ENCODE measurements around the gene RPS25.

Gene RPS25

DNA sequence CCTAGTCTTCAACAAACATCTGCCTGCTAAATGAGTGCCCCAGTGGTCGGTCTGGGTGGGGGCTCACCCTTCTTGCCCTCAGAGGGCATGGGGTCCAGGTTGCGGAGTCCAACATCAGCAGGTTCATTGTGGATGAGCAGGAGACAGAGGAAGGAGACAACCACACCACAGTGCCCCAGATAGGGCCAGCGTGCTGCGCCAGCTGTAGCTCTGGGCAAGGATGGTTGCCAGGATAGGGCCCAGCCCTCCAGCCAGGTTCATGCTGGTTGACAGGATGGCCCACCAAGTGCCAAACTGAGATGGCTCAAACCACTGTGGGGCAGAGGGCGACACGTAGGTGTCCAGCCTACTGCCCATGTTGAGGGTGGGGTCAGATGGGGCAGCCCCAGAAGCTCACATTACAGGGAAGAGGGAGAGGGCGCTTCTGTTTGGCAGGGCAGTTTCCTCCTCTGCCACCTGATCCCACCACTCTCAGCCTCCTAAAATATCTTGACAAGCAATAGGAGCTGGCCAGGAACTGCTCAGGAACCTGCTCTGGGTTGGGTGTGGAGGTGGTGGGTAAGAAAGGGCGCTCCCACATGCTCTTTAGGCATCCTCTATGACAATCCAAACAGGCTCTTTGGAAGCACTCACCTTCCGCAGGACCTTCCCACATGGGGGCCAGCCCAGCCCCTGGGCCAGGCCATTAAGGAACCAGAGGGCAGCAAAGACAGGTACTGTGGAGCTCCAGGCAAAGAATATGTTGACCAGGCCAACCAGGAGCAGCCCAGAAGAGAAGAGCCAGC lies 9.6 kb upstream of the RPS25 start:
- Histone ChIP-seq H3K27ac (ENCODE audit: poor library complexity, severe bottlenecking) (no peak overlapping the region), H3K4me3 (ENCODE audit: severe bottlenecking) (no peak overlapping the region), H3K27me3 (ENCODE audit: insufficient read depth, poor library complexity, severe bottlenecking) (no peaks in the 10 kb centered on the region), H3K36me3 (ENCODE audit: low read depth) (peaks cover 42% of the 10 kb centered on the region), H3K9me3 (ENCODE audit: severe bottlenecking) (no peaks in the 10 kb centered on the region), H3K4me1 (ENCODE audit: insufficient read depth, poor library complexity, severe bottlenecking) (peaks cover 8% of the 10 kb centered on the region)
- ATAC-seq (ENCODE audit: low read depth) (no peak), DNase-seq (ENCODE audit: low spot score) (no peak)
- TF ChIP-seq, protein P1, sequence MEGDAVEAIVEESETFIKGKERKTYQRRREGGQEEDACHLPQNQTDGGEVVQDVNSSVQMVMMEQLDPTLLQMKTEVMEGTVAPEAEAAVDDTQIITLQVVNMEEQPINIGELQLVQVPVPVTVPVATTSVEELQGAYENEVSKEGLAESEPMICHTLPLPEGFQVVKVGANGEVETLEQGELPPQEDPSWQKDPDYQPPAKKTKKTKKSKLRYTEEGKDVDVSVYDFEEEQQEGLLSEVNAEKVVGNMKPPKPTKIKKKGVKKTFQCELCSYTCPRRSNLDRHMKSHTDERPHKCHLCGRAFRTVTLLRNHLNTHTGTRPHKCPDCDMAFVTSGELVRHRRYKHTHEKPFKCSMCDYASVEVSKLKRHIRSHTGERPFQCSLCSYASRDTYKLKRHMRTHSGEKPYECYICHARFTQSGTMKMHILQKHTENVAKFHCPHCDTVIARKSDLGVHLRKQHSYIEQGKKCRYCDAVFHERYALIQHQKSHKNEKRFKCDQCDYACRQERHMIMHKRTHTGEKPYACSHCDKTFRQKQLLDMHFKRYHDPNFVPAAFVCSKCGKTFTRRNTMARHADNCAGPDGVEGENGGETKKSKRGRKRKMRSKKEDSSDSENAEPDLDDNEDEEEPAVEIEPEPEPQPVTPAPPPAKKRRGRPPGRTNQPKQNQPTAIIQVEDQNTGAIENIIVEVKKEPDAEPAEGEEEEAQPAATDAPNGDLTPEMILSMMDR (IDR thresholded peaks at IDR 0.05; ENCODE audit: poor library complexity, severe bottlenecking), result no peak

DNA sequence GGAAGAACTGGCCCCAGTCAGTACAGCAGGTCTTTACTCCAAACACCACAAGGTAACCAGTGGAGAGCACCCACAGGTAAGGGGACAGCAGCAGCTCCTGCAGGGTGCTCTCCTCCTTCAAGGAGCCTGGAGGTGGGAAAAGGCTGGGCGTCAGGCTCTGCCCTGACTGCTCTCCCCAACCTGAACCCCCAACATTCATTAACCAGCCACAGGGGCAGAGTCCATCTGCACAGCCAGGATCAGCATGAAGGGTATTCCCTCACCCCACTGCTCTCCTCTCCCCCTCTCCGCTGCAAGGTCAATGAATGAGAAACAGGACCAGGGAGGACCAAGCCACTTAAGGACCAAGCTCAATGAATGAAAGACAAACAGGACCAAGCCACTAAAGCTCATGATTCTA lies 8.8 kb upstream of the RPS25 start:
- Histone ChIP-seq H3K4me1 (ENCODE audit: insufficient read depth, poor library complexity, severe bottlenecking) (peaks cover 8% of the 10 kb centered on the region), H3K9me3 (ENCODE audit: severe bottlenecking) (no peaks in the 10 kb centered on the region), H3K4me3 (ENCODE audit: severe bottlenecking) (no peak overlapping the region), H3K27ac (ENCODE audit: poor library complexity, severe bottlenecking) (no peak overlapping the region), H3K27me3 (ENCODE audit: insufficient read depth, poor library complexity, severe bottlenecking) (no peaks in the 10 kb centered on the region), H3K36me3 (ENCODE audit: low read depth) (peaks cover 49% of the 10 kb centered on the region)
- TF ChIP-seq, protein P1 (IDR thresholded peaks at IDR 0.05; ENCODE audit: poor library complexity, severe bottlenecking), result no peak
- ATAC-seq (ENCODE audit: low read depth), result no peak
- no peak for DNase-seq (ENCODE audit: low spot score)

DNA sequence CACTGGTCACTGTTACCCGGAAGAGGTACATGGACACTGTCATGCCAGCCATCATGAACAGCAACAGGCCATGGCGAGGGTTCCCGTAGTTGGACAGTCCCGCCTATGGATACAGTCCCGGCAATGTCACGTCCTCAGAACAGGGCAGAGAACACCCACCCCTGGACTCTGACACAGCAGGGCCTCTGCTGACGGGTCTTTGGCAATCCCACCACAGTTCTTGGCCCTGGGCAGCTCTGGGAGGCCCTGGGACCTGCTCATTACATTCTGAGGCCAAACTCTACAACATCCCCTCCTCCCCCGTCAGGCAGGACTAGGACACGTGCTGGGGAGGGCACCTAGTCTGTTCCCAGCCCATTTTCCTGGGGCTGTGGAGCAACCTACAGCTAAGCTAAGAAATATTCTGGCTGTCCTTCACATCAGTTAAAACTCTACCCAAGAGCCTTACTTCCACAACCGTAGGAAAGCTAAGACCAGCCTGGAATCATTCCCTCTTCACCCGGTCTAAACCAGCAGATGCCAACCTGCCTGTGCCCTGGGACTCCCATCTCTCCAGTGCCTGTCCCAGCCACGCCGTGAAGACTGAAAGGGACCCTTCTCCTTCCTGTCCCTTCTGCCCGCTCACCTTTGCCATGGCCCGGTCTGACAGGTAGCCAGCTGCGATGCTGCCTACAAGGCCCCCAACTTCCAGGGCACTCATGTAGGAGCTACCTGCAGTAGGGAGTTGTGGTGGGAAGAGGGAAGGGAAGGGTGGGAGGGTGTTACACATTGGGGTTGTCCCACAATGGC lies 8.0 kb upstream of the RPS25 start:
- Histone ChIP-seq H3K27ac (ENCODE audit: poor library complexity, severe bottlenecking) (no peak overlapping the region), H3K4me1 (ENCODE audit: insufficient read depth, poor library complexity, severe bottlenecking) (peaks cover 8% of the 10 kb centered on the region), H3K36me3 (ENCODE audit: low read depth) (peaks cover 57% of the 10 kb centered on the region), H3K9me3 (ENCODE audit: severe bottlenecking) (no peaks in the 10 kb centered on the region), H3K4me3 (ENCODE audit: severe bottlenecking) (no peak overlapping the region), H3K27me3 (ENCODE audit: insufficient read depth, poor library complexity, severe bottlenecking) (no peaks in the 10 kb centered on the region)
- DNase-seq (ENCODE audit: low spot score) (no peak), ATAC-seq (ENCODE audit: low read depth) (no peak)
- TF ChIP-seq, protein P1 (IDR thresholded peaks at IDR 0.05; ENCODE audit: poor library complexity, severe bottlenecking), result no peak

DNA sequence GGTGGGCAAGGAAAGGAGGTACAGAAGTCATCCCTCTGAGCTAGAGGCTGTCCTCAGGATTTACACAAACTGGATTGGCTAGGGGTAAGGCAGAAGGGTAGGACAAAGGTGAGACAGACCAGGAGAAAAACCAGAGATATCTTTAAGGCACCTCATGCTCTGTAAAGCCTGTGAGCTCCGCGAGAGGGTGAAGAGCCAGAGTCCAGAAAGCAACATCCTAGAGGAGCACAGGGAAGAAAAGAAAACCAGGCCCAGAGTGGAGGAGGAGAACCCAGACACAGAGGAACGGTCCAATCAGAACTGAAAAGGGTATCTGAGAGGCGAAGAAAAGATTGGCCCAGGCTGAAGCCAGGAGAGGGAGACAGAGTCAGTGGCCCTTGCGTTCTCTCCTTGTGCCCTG lies 7.4 kb upstream of the RPS25 start:
- DNase-seq (ENCODE audit: low spot score) (no peak), ATAC-seq (ENCODE audit: low read depth) (no peak)
- Histone ChIP-seq H3K4me1 (ENCODE audit: insufficient read depth, poor library complexity, severe bottlenecking) (peaks cover 12% of the 10 kb centered on the region), H3K9me3 (ENCODE audit: severe bottlenecking) (no peaks in the 10 kb centered on the region), H3K4me3 (ENCODE audit: severe bottlenecking) (no peak overlapping the region), H3K27ac (ENCODE audit: poor library complexity, severe bottlenecking) (no peak overlapping the region), H3K27me3 (ENCODE audit: insufficient read depth, poor library complexity, severe bottlenecking) (no peaks in the 10 kb centered on the region), H3K36me3 (ENCODE audit: low read depth) (peaks cover 61% of the 10 kb centered on the region)
- TF ChIP-seq, protein P1 (IDR thresholded peaks at IDR 0.05; ENCODE audit: poor library complexity, severe bottlenecking), result no peak

Measured in RWPE2 (cell line).